ENCODE data around the gene TMEM115.

Gene TMEM115

DNA sequence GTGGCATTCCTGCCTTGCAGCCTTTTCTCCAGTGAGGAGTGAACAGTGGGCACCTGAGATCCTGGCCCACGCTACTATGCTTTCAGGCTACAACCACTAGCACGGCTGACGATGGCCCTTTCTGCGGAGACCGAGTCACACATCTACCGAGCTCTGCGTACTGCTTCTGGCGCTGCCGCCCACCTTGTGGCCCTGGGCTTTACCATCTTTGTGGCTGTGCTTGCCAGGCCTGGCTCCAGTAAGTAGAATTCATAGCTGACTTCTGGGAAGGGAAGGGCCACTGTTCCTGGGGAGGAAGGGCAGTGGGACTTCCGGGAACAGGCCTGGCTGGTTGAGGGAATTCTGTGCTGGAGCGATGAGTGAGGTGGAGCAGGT, 8.0 kb downstream of the TMEM115 start:
- no peak for DNase-seq (ENCODE audit: low read depth in 2 of 2)

- peak; percentile 98 to 99 for DNase-seq (ENCODE audit: low read depth in 2 of 2)
Observed at GRCh38 chr3:50350527-50351322, 8.6 kb downstream of the TMEM115 start, which contains the start of the genes CYB561D2 and NPRL2. Gene CYB561D2, plus strand, starts transcription at chr3:50350862. Its CDS starts 572 bp downstream, at chr3:50351434. Gene NPRL2, minus strand, starts transcription at chr3:50350775. Its CDS starts 123 bp downstream, at chr3:50350652.

- no peak for DNase-seq (ENCODE audit: low read depth in 2 of 2)
Observed at GRCh38 chr3:50350213-50350526, 9.2 kb downstream of the TMEM115 start.

GRCh38 chr3:50347187-50347813, 12.0 kb downstream of the TMEM115 start:
- DNase-seq (ENCODE audit: low read depth in 2 of 2): peak; percentile 41 to 50

DNA sequence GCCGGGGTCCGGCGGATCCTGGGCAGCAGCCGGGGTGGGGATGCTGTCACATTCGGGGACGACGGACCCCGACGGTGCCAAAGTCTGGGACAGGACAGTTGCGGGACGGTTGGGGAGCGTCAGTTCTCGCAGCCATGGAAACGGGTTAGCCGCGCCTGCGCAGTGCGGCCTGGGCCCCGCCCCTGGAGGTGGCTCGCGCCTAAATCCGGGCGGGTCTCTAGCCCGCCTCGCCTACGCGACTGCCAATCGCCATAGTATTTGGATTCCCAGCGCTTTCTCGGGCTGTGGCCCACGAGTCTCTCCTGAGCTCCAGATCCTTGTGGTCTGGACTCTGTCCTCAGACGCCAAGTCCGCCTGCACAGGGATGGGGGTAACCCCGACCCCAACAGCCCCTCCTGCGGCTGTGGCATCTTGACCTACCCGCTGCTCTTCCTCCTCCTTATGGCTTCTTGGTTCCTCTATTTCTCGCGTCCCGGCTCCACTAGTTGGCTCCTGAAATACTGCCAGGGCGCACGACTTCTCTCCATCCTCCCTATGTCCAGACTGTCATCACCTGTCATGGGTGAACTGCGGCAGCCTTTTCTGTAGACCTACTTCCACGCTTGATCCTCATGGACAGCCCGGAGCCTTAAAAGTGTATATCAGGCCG, 13.6 kb downstream of the TMEM115 start, which contains the start of gene ZMYND10:
TSS of gene ZMYND10 (minus strand) at position 147 of the 649 bp plus-strand sequence. CDS start 153 bp downstream, outside the sequence.
- DNase-seq (ENCODE audit: low read depth in 2 of 2): peak; percentile 46 to 50

DNA sequence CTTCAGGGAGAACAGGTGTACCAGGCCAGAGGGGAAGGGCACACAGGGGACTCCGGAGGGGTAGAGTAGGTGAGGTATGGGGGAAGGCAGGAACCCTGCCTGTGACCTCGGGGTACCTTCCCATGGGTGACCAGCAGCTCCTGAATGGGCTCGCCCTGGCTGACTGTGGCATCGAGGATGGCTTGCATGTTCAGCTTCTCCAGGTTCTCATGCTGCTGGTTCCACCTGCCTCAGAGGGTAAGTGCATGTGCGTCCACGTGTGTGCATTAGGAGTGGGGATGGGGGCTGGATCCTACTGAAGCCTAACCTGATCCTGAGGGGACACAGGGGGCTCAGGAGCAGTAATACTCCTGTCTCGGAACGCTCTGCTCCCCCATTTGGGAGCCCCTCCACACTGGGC, 14.3 kb downstream of the TMEM115 start:
- no peak for DNase-seq (ENCODE audit: low read depth in 2 of 2)

GRCh38 chr3:50342813-50343633, 16.3 kb downstream of the TMEM115 start:
- DNase-seq (ENCODE audit: low read depth in 2 of 2): no peak

DNA sequence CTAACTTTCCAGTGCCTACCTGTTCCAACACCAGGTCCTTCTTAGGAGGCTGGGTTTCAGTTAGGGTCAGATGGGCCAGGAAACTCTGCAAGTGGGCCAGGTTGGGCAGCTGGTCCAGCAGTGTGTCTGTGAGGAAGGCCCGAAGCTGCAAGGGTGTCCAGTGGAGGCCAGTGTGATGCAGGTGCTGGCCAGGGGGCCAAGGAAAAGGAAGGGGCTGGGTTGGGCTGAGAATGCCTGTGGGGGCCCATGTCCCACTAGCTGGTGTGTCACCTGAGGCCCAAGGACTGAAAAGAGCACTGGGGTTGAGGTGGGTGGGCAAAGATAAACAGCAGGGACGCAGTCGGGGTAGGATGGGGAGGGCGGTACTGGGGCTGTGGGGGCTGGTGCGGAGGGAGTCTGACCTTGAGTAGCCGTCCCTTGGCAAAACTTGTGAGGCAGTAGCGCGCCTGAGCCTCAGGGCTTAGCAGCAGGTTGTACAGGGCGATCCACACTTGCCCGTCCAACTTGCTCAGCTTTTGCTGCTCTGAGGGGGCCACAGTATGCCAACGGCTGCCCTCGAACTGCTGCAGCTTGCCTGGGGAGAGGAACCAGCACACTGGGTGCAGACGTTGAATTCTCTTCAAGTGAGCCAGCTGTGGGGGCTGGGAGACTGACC, 17.2 kb downstream of the TMEM115 start:
- no peak for DNase-seq (ENCODE audit: low read depth in 2 of 2)

- DNase-seq (ENCODE audit: low read depth in 2 of 2): no peak
Observed at GRCh38 chr3:50341537-50341936, 17.8 kb downstream of the TMEM115 start.

GRCh38 chr3:50340448-50341329, 18.6 kb downstream of the TMEM115 start, which contains the start of gene RASSF1:
Gene RASSF1, minus strand, starts transcription at chr3:50340836. Its CDS starts 31 bp downstream, at chr3:50340805.
- peak in 1 of 2 donors; percentile 37 for DNase-seq (ENCODE audit: low read depth in 2 of 2)

GRCh38 chr3:50340147-50340447, 19.2 kb downstream of the TMEM115 start:
- no peak for DNase-seq (ENCODE audit: low read depth in 2 of 2)

DNA sequence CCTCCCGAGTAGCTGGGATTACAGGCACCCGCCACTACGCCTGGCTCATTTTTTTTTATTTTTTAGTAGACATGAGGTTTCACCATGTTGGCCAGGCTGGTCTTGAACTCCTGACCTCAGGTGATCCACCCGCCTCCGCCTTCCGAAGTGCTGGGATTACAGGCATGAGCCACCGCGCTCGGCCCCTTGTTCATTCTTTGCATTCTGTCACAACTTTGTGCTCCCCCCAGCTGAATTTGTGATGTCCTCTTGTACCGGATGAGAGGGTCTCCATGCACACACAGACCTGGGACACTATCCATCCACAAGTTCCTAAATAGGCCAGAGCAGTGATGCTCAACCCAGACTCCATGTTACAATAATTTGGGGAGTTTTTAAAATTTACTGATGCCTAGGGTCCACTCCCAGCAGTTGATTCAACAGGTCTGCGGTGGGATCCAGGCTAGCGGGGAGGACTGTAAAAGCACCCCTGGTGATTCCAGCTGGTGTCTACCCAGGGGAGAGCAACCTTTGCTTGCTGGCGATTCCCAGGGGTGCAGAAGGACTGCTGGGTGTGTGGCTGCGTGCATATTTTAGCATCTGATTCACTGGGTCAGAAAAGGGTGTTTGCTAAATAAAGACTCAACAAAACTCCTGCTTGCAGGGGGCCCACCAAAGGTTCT, 19.7 kb downstream of the TMEM115 start:
- no peak for DNase-seq (ENCODE audit: low read depth in 2 of 2)

- no peak for DNase-seq (ENCODE audit: low read depth in 2 of 2)
Observed at GRCh38 chr3:50338965-50339364, 20.4 kb downstream of the TMEM115 start.

- peak; percentile 82 to 86 for DNase-seq (ENCODE audit: low read depth in 2 of 2)
Observed at GRCh38 chr3:50337175-50337861, 22.0 kb downstream of the TMEM115 start.

- DNase-seq (ENCODE audit: low read depth in 2 of 2): no peak
Observed at GRCh38 chr3:50336452-50337174, 22.7 kb downstream of the TMEM115 start.

DNA sequence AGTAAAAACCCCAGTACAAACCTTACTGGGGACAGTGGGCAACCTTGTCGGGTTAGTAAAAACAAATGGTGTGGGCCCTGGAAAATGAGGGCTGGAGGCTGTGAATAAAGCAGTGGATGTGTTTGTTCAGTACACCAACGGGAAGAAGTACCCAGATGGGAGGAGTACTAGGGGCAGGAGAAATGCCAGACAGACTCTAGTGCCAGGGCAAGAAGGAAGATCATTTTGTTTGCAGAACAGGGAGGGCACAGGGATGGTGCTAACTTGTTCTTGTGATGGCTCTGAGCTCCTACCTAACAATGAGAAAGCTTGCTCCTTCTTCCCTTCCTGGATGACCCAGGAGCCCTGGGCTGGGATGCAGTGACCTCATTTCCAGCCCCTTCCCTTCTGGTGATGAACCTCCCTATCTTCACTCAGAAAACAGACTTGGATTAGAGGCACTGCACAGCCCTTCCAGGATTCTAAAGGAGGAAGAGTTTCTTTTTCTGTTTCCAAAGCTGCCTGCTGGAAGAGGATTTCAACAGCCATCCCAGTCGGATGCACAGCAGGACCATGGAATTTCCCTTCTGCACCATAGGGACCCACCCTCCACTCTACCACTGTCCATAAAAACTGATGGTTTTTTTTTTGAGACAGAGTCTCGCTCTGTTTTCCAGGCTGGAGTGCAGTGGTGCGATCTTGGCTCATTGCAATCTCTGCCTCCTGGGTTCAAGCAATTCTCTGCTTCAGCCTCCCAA, 24.8 kb downstream of the TMEM115 start:
- DNase-seq (ENCODE audit: low read depth in 2 of 2): no peak

- DNase-seq (ENCODE audit: low read depth in 2 of 2): no peak
Observed at GRCh38 chr3:50333744-50334328, 25.5 kb downstream of the TMEM115 start.
